CD4-positive, alpha-beta T cell (primary cell): ENCODE results near the gene CNNM2. TPM values are rescaled to one million over a fixed set of nuclear protein-coding genes. Genes with fewer than 3 reads are reported as not detected.

Source experiments
- ATAC-seq: fragments of 200-7000 bp; cut with Tn5 transposase; one replicate; pipeline ENCODE4 v1.10.0; 2022; ENCODE audit warnings: mild to moderate bottlenecking; ENCODE audit not compliant: poor library complexity
- CTCF ChIA-PET: fragments of 350-600 bp; sonication (Branson Sonifier 250); formaldehyde crosslinking; loops from one replicate; lab custom pipeline; 2021; ENCODE audit warnings: antibody characterized with exemption, inconsistent platforms; lab: Charles Lee
- POLR2A ChIA-PET: fragments of 350-600 bp; sonication (Branson Sonifier 250); formaldehyde crosslinking; loops from one replicate; lab custom pipeline; 2021; ENCODE audit warnings: antibody characterized with exemption, inconsistent platforms; lab: Charles Lee
- DNase-seq, 14 experiments: peaks; one replicate each; pipeline ENCODE4 v3.0.0-alpha.2; 2013 to 2020; ENCODE audit warnings: mixed read lengths in 2 of 14
- H3K27ac ChIP-seq, 2 donors: one replicate each; pipeline versions ENCODE4 v1.5.1 to v1.7.0; 2013; ENCODE audit warnings: low read length in 2 of 2, low read depth in 1 of 2, mild to moderate bottlenecking in 1 of 2
- H3K27me3 ChIP-seq, 2 experiments: 1 replicate in 1 of 2; 2 replicates in 1 of 2; pipeline versions ENCODE4 v1.6.1 to v1.7.0; 2013; ENCODE audit warnings: low read length in 2 of 2, control low read depth in 1 of 2, mild to moderate bottlenecking in 1 of 2, moderate library complexity in 1 of 2; ENCODE audit not compliant: insufficient read depth in 2 of 2, control insufficient read depth in 1 of 2
- H3K36me3 ChIP-seq: one replicate; pipeline ENCODE4 v1.6.1; 2013; ENCODE audit warnings: low read length, control low read depth; ENCODE audit not compliant: insufficient read depth
- H3K4me1 ChIP-seq: one replicate; pipeline ENCODE4 v1.6.1; 2013; ENCODE audit warnings: low read length, control low read depth; ENCODE audit not compliant: insufficient read depth
- H3K4me3 ChIP-seq: one replicate; pipeline ENCODE4 v1.5.1; 2013; ENCODE audit warnings: mild to moderate bottlenecking, low read length, moderate library complexity
- H3K9me3 ChIP-seq, 2 experiments: 1 replicate in 1 of 2; 2 replicates in 1 of 2; pipeline versions ENCODE4 v1.6.1 to v1.7.0; 2013; ENCODE audit warnings: low read length in 2 of 2, mild to moderate bottlenecking in 2 of 2, control low read depth in 1 of 2, moderate library complexity in 1 of 2; ENCODE audit not compliant: control insufficient read depth in 1 of 2, insufficient read depth in 1 of 2
- H3K27ac Mint-ChIP-seq: one replicate; pipeline ENCODE4 v1.8.0; 2020; ENCODE audit warnings: mixed read lengths
- H3K27me3 Mint-ChIP-seq: one replicate; pipeline ENCODE4 v1.8.0; 2021; ENCODE audit warnings: mixed read lengths
- H3K36me3 Mint-ChIP-seq: one replicate; pipeline ENCODE4 v1.8.0; 2021; ENCODE audit warnings: low read depth, mixed read lengths
- H3K4me1 Mint-ChIP-seq: one replicate; pipeline ENCODE4 v1.8.0; 2021; ENCODE audit warnings: low read depth, mixed read lengths
- H3K4me3 Mint-ChIP-seq: one replicate; pipeline ENCODE4 v1.8.0; 2020; ENCODE audit warnings: mild to moderate bottlenecking, mixed read lengths
- H3K9me3 Mint-ChIP-seq: one replicate; pipeline ENCODE4 v1.8.0; 2020; ENCODE audit warnings: mixed read lengths
- CTCF ChIP-seq: fragments of 200-600 bp; IDR thresholded peaks from one replicate; pipeline ENCODE4 v1.8.0; 2022; ENCODE audit warnings: antibody characterized with exemption, mild to moderate bottlenecking
- intact Hi-C, 2 experiments: fragments of 100-400 bp; cut with DNase I in 1 of 2; cut with micrococcal nuclease in 1 of 2; formaldehyde crosslinking; loops; one replicate each; pipeline versions ENCODE4 v1.15.1 to v1.9.0; 2023 to 2025; cut with DNase I, micrococcal nuclease
- total RNA-seq, 174 experiments: library from RNA in 2 of 174; stranded (reverse) in 2 of 174; gene quantifications; one replicate each; pipeline ENCODE4 v1.2.3 and lab custom pipeline; 2021 to 2026

Gene CNNM2
- total RNA-seq, 2 experiments from 2014 or later = 8.4 to 8.9 TPM

- DNase-seq (no peak), ATAC-seq (no peak)
- intact Hi-C loops = no loop called here
- no peak overlapping the region for H3K4me3 Mint-ChIP-seq
- Histone ChIP-seq H3K9me3 (no peaks in the 10 kb centered on the region), H3K27me3 (no peaks in the 10 kb centered on the region), H3K4me1 (no peaks in the 10 kb centered on the region), H3K27ac (no peak overlapping the region), H3K36me3 (peaks cover 67% of the 10 kb centered on the region), H3K4me3 (no peak overlapping the region)
- no peak overlapping the region for H3K27ac Mint-ChIP-seq
- no peaks in the 10 kb centered on the region for H3K4me1 Mint-ChIP-seq
- H3K27me3 Mint-ChIP-seq = no peaks in the 10 kb centered on the region
- ChIA-PET CTCF (no interaction called here), POLR2A (no interaction called here)
- no peak for TF ChIP-seq CTCF
- no peaks in the 10 kb centered on the region for H3K9me3 Mint-ChIP-seq
- peaks cover 63% of the 10 kb centered on the region for H3K36me3 Mint-ChIP-seq
Measured at GRCh38 chr10:103086799-103087198, 168.7 kb downstream of the CNNM2 start.

- H3K36me3 Mint-ChIP-seq = peaks cover 88% of the 10 kb centered on the region
- POLR2A ChIA-PET = no interaction called here
- peak overlapping the region; percentile 42 for H3K27ac Mint-ChIP-seq
Measured at GRCh38 chr10:103089493-103089892, 171.4 kb downstream of the CNNM2 start.

GRCh38 chr10:103090911-103091310 lies 172.8 kb downstream of the CNNM2 start:
- Histone ChIP-seq H3K36me3 (peaks cover 84% of the 10 kb centered on the region), H3K4me3 (no peak overlapping the region), H3K27me3 (no peaks in the 10 kb centered on the region), H3K4me1 (no peaks in the 10 kb centered on the region), H3K9me3 (no peaks in the 10 kb centered on the region), H3K27ac (no peak overlapping the region)
- intact Hi-C loops = no loop called here
- ChIA-PET POLR2A (no interaction called here), CTCF (no interaction called here)
- no peak for DNase-seq
- Mint-ChIP-seq H3K4me3 (no peak overlapping the region), H3K4me1 (no peaks in the 10 kb centered on the region), H3K27ac (no peak overlapping the region), H3K36me3 (peaks cover 94% of the 10 kb centered on the region), H3K9me3 (no peaks in the 10 kb centered on the region), H3K27me3 (no peaks in the 10 kb centered on the region)
- no peak for TF ChIP-seq CTCF
- no peak for ATAC-seq

More at GRCh38 chr10:103089493-103089892, 171.4 kb downstream of the CNNM2 start:
- CTCF ChIA-PET = no interaction called here
- ATAC-seq (no peak), DNase-seq (no peak)
- H3K27me3 ChIP-seq = no peaks in the 10 kb centered on the region
- Mint-ChIP-seq H3K4me3 (no peak overlapping the region), H3K27me3 (no peaks in the 10 kb centered on the region), H3K4me1 (no peaks in the 10 kb centered on the region), H3K9me3 (no peaks in the 10 kb centered on the region)
- no peaks in the 10 kb centered on the region for H3K9me3 ChIP-seq
- peaks cover 83% of the 10 kb centered on the region for H3K36me3 ChIP-seq
- H3K4me3 ChIP-seq = no peak overlapping the region
- no peak for TF ChIP-seq CTCF
- H3K27ac ChIP-seq = no peak overlapping the region
- intact Hi-C loops = no loop called here
- no peaks in the 10 kb centered on the region for H3K4me1 ChIP-seq
